Neural cell (in vitro differentiated cells): ENCODE data around the gene SRD5A1. TPM values are rescaled to one million over a fixed set of nuclear protein-coding genes. Genes with fewer than 3 reads are reported as not detected.

Experiments
- H2AFZ ChIP-seq: fragments of 200-600, 300-800 bp; sonication (generic), shearing (Covaris generic); 2 replicates; pipeline ENCODE4 v1.6.0; 2014; ENCODE audit warnings: low read depth, mild to moderate bottlenecking, antibody characterized with exemption, low read length, moderate library complexity
- H3F3A ChIP-seq: fragments of 200-600 bp; shearing (Covaris generic); 2 replicates; pipeline ENCODE4 v1.6.1; 2016; ENCODE audit warnings: mild to moderate bottlenecking, moderate library complexity, mixed read lengths, antibody characterized with exemption, low read length; ENCODE audit not compliant: insufficient read depth, poor library complexity, severe bottlenecking
- H3K27ac ChIP-seq: fragments of 200-600, 300-800 bp; sonication (generic), shearing (Covaris generic); 2 replicates; pipeline ENCODE4 v1.5.1; 2014; ENCODE audit warnings: mild to moderate bottlenecking, low read length, moderate library complexity
- H3K27me3 ChIP-seq: fragments of 300-800, 200-600 bp; sonication (generic), shearing (Covaris generic); 2 replicates; pipeline ENCODE4 v1.6.0; 2014; ENCODE audit warnings: mild to moderate bottlenecking, low read depth, low read length, moderate library complexity; ENCODE audit not compliant: insufficient read depth
- H3K36me3 ChIP-seq: fragments of 300-800, 200-600 bp; sonication (generic), shearing (Covaris generic); 2 replicates; pipeline ENCODE4 v1.5.1; 2014; ENCODE audit warnings: mild to moderate bottlenecking, antibody characterized with exemption, low read length, moderate library complexity; ENCODE audit not compliant: insufficient read depth
- H3K4me2 ChIP-seq: fragments of 300-800, 200-600 bp; sonication (generic), shearing (Covaris generic); 2 replicates; pipeline ENCODE4 v1.6.0; 2014; ENCODE audit warnings: mild to moderate bottlenecking, low read length
- H3K4me3 ChIP-seq: fragments of 300-800, 200-600 bp; sonication (generic), shearing (Covaris generic); 2 replicates; pipeline ENCODE4 v1.5.1; 2014; ENCODE audit warnings: mild to moderate bottlenecking, low read length, moderate library complexity
- H3K79me2 ChIP-seq: fragments of 200-600 bp; shearing (Covaris generic); replicated peaks from 2 replicates; pipeline ENCODE4 v1.6.0; 2014; ENCODE audit warnings: mild to moderate bottlenecking, low read length, moderate library complexity; ENCODE audit not compliant: insufficient read depth
- H3K9ac ChIP-seq: fragments of 300-800, 200-600 bp; sonication (generic), shearing (Covaris generic); 2 replicates; pipeline ENCODE4 v1.6.1; 2016; ENCODE audit warnings: mild to moderate bottlenecking, low read length, mixed read lengths
- H3K9me2 ChIP-seq: fragments of 200-600 bp; shearing (Covaris generic); 2 replicates; pipeline ENCODE4 v1.6.1; 2016; ENCODE audit warnings: mild to moderate bottlenecking, low read length, mixed read lengths; ENCODE audit not compliant: insufficient read depth
- H3K9me3 ChIP-seq: fragments of 200-600, 300-800 bp; sonication (generic), shearing (Covaris generic); 2 replicates; pipeline ENCODE4 v1.6.1; 2016; ENCODE audit warnings: mild to moderate bottlenecking, mixed run types, low read length, moderate library complexity, mixed read lengths
- H4K20me1 ChIP-seq: fragments of 200-600 bp; shearing (Covaris generic); 2 replicates; pipeline ENCODE4 v1.6.1; 2016; ENCODE audit warnings: mild to moderate bottlenecking, mixed run types; ENCODE audit not compliant: insufficient read depth
- EP300 ChIP-seq: fragments of 450-650 bp; conservative IDR thresholded peaks from 2 replicates; pipeline ENCODE4 v1.6.1; 2014; ENCODE audit warnings: antibody characterized with exemption, mild to moderate bottlenecking, moderate library complexity; ENCODE audit not compliant: poor library complexity, severe bottlenecking
- EZH2 ChIP-seq: fragments of 200-600, 300-800 bp; shearing (Covaris generic), sonication (generic); IDR thresholded peaks from 2 replicates; pipeline ENCODE4 v1.6.1; 2014; ENCODE audit warnings: antibody characterized with exemption, low read length, borderline replicate concordance, mild to moderate bottlenecking; ENCODE audit not compliant: insufficient read depth, poor library complexity, severe bottlenecking
- MXI1 ChIP-seq: fragments of 450-650 bp; conservative IDR thresholded peaks from 2 replicates; pipeline ENCODE4 v1.6.1; 2014; ENCODE audit warnings: antibody characterized with exemption, mild to moderate bottlenecking; ENCODE audit not compliant: poor library complexity, severe bottlenecking
- POLR2AphosphoS5 ChIP-seq: IDR thresholded peaks from 2 replicates; pipeline ENCODE4 v1.6.1; 2012
- RAD21 ChIP-seq: fragments of 450-650 bp; conservative IDR thresholded peaks from 2 replicates; pipeline ENCODE4 v1.6.1; 2014; ENCODE audit warnings: antibody characterized with exemption, mild to moderate bottlenecking, moderate library complexity
- SMC3 ChIP-seq: fragments of 450-650 bp; conservative IDR thresholded peaks from 2 replicates; pipeline ENCODE4 v1.6.1; 2014; ENCODE audit warnings: antibody characterized with exemption, mild to moderate bottlenecking, moderate library complexity; ENCODE audit not compliant: poor library complexity
- TAF1 ChIP-seq: IDR thresholded peaks from 2 replicates; pipeline ENCODE4 v1.6.1; 2012; ENCODE audit warnings: low read depth
- polyA plus RNA-seq: library from polyadenylated mRNA; depleted of rRNA; stranded (reverse); fragments of >200 nt; gene quantifications from 2 replicates; pipeline ENCODE4 v1.2.3, GENCODE V29; 2014
- TF ChIP-seq, protein P1 (sequence below): fragments of 450-650 bp; IDR thresholded peaks from 2 replicates; pipeline ENCODE4 v1.5.1; 2014; ENCODE audit warnings: antibody characterized with exemption, mild to moderate bottlenecking, moderate library complexity; ENCODE audit not compliant: poor library complexity, severe bottlenecking
- TF ChIP-seq, protein P2 (sequence below): IDR thresholded peaks from 2 replicates; pipeline ENCODE4 v1.6.1; 2012; ENCODE audit warnings: borderline replicate concordance

The SRD5A1 gene
- polyA plus RNA-seq, 1 donor from 2014 or later: 122 TPM

- no peak overlapping the region for H3K4me3 ChIP-seq
- H3K79me2 ChIP-seq: no peaks in the 10 kb centered on the region
- H3K4me2 ChIP-seq: no peak overlapping the region
- TF ChIP-seq, protein P1, sequence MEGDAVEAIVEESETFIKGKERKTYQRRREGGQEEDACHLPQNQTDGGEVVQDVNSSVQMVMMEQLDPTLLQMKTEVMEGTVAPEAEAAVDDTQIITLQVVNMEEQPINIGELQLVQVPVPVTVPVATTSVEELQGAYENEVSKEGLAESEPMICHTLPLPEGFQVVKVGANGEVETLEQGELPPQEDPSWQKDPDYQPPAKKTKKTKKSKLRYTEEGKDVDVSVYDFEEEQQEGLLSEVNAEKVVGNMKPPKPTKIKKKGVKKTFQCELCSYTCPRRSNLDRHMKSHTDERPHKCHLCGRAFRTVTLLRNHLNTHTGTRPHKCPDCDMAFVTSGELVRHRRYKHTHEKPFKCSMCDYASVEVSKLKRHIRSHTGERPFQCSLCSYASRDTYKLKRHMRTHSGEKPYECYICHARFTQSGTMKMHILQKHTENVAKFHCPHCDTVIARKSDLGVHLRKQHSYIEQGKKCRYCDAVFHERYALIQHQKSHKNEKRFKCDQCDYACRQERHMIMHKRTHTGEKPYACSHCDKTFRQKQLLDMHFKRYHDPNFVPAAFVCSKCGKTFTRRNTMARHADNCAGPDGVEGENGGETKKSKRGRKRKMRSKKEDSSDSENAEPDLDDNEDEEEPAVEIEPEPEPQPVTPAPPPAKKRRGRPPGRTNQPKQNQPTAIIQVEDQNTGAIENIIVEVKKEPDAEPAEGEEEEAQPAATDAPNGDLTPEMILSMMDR: no peak
- TF ChIP-seq RAD21 (no peak), TAF1 (no peak), MXI1 (no peak), SMC3 (no peak), POLR2AphosphoS5 (no peak), EP300 (no peak), EZH2 (no peak)
- TF ChIP-seq, protein P2, sequence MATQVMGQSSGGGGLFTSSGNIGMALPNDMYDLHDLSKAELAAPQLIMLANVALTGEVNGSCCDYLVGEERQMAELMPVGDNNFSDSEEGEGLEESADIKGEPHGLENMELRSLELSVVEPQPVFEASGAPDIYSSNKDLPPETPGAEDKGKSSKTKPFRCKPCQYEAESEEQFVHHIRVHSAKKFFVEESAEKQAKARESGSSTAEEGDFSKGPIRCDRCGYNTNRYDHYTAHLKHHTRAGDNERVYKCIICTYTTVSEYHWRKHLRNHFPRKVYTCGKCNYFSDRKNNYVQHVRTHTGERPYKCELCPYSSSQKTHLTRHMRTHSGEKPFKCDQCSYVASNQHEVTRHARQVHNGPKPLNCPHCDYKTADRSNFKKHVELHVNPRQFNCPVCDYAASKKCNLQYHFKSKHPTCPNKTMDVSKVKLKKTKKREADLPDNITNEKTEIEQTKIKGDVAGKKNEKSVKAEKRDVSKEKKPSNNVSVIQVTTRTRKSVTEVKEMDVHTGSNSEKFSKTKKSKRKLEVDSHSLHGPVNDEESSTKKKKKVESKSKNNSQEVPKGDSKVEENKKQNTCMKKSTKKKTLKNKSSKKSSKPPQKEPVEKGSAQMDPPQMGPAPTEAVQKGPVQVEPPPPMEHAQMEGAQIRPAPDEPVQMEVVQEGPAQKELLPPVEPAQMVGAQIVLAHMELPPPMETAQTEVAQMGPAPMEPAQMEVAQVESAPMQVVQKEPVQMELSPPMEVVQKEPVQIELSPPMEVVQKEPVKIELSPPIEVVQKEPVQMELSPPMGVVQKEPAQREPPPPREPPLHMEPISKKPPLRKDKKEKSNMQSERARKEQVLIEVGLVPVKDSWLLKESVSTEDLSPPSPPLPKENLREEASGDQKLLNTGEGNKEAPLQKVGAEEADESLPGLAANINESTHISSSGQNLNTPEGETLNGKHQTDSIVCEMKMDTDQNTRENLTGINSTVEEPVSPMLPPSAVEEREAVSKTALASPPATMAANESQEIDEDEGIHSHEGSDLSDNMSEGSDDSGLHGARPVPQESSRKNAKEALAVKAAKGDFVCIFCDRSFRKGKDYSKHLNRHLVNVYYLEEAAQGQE: no peak
- no peaks in the 10 kb centered on the region for H3K9me2 ChIP-seq
- H3K9me3 ChIP-seq: no peaks in the 10 kb centered on the region
- peaks cover 35% of the 10 kb centered on the region for H3K27me3 ChIP-seq
- H3K9ac ChIP-seq: no peak overlapping the region
- H4K20me1 ChIP-seq: no peaks in the 10 kb centered on the region
- no peak overlapping the region for H2AFZ ChIP-seq
- no peaks in the 10 kb centered on the region for H3K36me3 ChIP-seq
- H3F3A ChIP-seq: no peaks in the 10 kb centered on the region
- H3K27ac ChIP-seq: no peak overlapping the region
Measured at GRCh38 chr5:6683241-6683640, 50.0 kb downstream of the SRD5A1 start.

DNA sequence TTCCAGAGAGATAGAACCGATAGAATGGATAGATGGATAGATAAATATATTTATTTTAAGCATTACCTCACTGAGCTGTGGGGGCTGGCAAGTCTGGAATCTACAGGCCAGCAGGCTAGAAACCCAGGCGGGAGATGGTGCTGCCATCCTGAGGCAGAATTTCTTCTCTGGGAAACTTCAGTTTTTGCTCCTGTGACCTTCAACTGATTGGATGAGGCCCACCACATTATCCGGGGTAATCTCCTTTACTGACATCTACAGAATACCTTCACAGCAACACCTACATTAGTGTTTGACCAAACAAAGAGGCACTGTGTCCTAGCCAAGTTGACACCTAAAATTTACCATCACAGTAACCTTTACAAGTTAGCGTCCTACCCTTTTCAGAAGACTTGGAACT, 50.8 kb downstream of the SRD5A1 start:
- TF ChIP-seq, protein P1: no peak
- no peak for TF ChIP-seq EP300
- Histone ChIP-seq H3F3A (no peaks in the 10 kb centered on the region), H3K9me3 (no peaks in the 10 kb centered on the region), H3K4me2 (no peak overlapping the region), H3K27ac (no peak overlapping the region), H3K79me2 (no peaks in the 10 kb centered on the region), H4K20me1 (no peaks in the 10 kb centered on the region), H3K9ac (no peak overlapping the region), H2AFZ (no peak overlapping the region), H3K36me3 (no peaks in the 10 kb centered on the region), H3K4me3 (no peak overlapping the region), H3K9me2 (no peaks in the 10 kb centered on the region), H3K27me3 (peaks cover 35% of the 10 kb centered on the region)
